T-helper 1 cell treated with Interleukin-12 subunit alpha and Interleukin-12 subunit beta and Interleukin-4 antibody, amounts not matched to agents 30 μg/mL and 1 μg/mL, for 36 hours (primary cell): ENCODE data around the gene GNL1.

ENCODE experiments used
- H3K27ac Mint-ChIP-seq: one replicate; pipeline ENCODE4 v1.8.0; 2021; ENCODE audit warnings: mild to moderate bottlenecking, mixed read lengths
- H3K27me3 Mint-ChIP-seq: one replicate; pipeline ENCODE4 v1.8.0; 2021; ENCODE audit warnings: low read depth, mixed read lengths
- H3K36me3 Mint-ChIP-seq: one replicate; pipeline ENCODE4 v1.8.0; 2021; ENCODE audit warnings: low read depth, mixed read lengths
- H3K4me1 Mint-ChIP-seq: one replicate; pipeline ENCODE4 v1.8.0; 2021; ENCODE audit warnings: low read depth, mixed read lengths
- H3K4me3 Mint-ChIP-seq: one replicate; pipeline ENCODE4 v1.8.0; 2021; ENCODE audit warnings: mild to moderate bottlenecking, moderate library complexity, mixed read lengths
- H3K9me3 Mint-ChIP-seq: one replicate; pipeline ENCODE4 v1.8.0; 2021; ENCODE audit warnings: mixed read lengths

The GNL1 gene

DNA sequence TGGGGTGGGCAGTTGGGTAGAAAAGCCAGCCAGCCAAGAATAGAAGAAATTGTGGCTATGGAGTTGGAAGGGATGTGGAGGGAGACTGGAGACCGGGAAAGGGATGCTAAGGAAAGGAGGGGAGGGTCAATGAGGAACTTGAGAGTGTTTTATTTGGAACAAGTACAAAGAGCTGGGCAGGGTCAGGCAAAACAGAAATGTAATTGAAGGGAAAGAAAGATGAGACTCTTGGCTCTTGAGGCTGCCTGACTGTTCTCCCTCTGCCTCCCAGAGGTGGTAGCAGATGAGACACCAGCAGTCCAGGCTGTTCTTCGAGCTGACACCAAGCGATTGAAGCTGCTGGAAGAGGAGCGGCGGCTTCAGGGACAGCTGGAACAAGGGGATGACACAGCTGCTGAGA, 27.6 kb upstream of the GNL1 start:
- Mint-ChIP-seq H3K9me3 (no peaks in the 10 kb centered on the region), H3K36me3 (peaks cover 67% of the 10 kb centered on the region), H3K4me1 (no peaks in the 10 kb centered on the region), H3K27me3 (no peaks in the 10 kb centered on the region), H3K27ac (no peak overlapping the region), H3K4me3 (no peak overlapping the region)

DNA sequence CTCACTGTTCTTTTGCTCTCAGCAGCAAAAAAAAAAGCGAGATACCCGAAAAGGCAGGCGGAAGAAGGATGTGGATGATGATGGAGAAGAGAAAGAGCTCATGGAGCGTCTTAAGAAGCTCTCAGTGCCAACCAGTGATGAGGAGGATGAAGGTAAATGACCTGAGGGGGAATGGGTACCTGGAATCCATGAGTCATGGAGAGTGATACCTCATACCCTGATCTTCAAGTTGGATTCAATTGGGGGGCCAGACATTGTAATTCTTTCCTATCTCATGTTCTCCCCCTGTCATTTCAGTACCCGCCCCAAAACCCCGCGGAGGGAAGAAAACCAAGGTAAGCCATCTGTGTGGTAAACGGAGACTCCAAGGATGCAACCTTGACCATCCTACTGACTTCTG, 21.8 kb upstream of the GNL1 start:
- peaks cover 54% of the 10 kb centered on the region for H3K36me3 Mint-ChIP-seq
- H3K27ac Mint-ChIP-seq = no peak overlapping the region
- no peak overlapping the region for H3K4me3 Mint-ChIP-seq
- H3K4me1 Mint-ChIP-seq = peaks cover 25% of the 10 kb centered on the region
- H3K27me3 Mint-ChIP-seq = no peaks in the 10 kb centered on the region
- no peaks in the 10 kb centered on the region for H3K9me3 Mint-ChIP-seq

- H3K27ac Mint-ChIP-seq = peak overlapping the region; percentile 10
- H3K4me3 Mint-ChIP-seq = peak overlapping the region; percentile 53
- H3K27me3 Mint-ChIP-seq = no peaks in the 10 kb centered on the region
- peaks cover 32% of the 10 kb centered on the region for H3K36me3 Mint-ChIP-seq
- no peaks in the 10 kb centered on the region for H3K9me3 Mint-ChIP-seq
- peaks cover 57% of the 10 kb centered on the region for H3K4me1 Mint-ChIP-seq
These were observed 16.8 kb upstream of the GNL1 start for GRCh38 chr6:30573113-30573512.

GRCh38 chr6:30572148-30572547, 15.9 kb upstream of the GNL1 start:
- Mint-ChIP-seq H3K9me3 (no peaks in the 10 kb centered on the region), H3K36me3 (peaks cover 22% of the 10 kb centered on the region), H3K4me1 (peaks cover 56% of the 10 kb centered on the region), H3K4me3 (peak overlapping the region; percentile 99), H3K27me3 (no peaks in the 10 kb centered on the region), H3K27ac (peak overlapping the region; percentile 99)

DNA sequence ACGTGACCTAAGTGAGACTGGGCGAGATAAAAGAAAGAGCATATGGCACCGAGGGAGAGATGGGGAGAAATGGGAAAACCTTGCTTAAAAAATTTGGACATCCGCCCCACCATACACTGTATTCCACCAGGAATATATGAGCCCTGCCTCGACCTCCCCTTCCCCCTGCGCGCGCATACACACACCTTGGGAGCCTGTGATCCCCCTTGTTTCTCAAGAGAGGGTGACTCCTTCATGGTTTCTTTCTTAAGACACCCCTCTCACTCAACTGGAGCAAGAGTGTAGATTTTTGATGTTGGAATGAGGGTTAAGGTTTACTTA, 15.4 kb upstream of the GNL1 start:
- peaks cover 18% of the 10 kb centered on the region for H3K36me3 Mint-ChIP-seq

GRCh38 chr6:30571075-30571761, 14.9 kb upstream of the GNL1 start, which contains the start of gene ABCF1:
Gene ABCF1 (plus strand): TSS chr6:30571442. CDS start chr6:30571488, 46 bp downstream.
- Mint-ChIP-seq H3K27ac (peak within 1 kb of the TSS; percentile 99), H3K9me3 (no peaks in the 10 kb centered on the region), H3K36me3 (peaks cover 15% of the 10 kb centered on the region), H3K4me3 (peak within 1 kb of the TSS; percentile 99), H3K27me3 (no peaks in the 10 kb centered on the region), H3K4me1 (peaks cover 48% of the 10 kb centered on the region)

More for the DNA sequence above, 15.4 kb upstream of the GNL1 start:
- peaks cover 52% of the 10 kb centered on the region for H3K4me1 Mint-ChIP-seq
- H3K9me3 Mint-ChIP-seq = no peaks in the 10 kb centered on the region
- H3K27me3 Mint-ChIP-seq = no peaks in the 10 kb centered on the region
- H3K4me3 Mint-ChIP-seq = peak overlapping the region; percentile 99
- peak overlapping the region; percentile 99 for H3K27ac Mint-ChIP-seq

- H3K36me3 Mint-ChIP-seq = peaks cover 15% of the 10 kb centered on the region
- H3K27me3 Mint-ChIP-seq = no peaks in the 10 kb centered on the region
- H3K27ac Mint-ChIP-seq = peak overlapping the region; percentile 99
- peak overlapping the region; percentile 99 for H3K4me3 Mint-ChIP-seq
- no peaks in the 10 kb centered on the region for H3K9me3 Mint-ChIP-seq
- H3K4me1 Mint-ChIP-seq = peaks cover 48% of the 10 kb centered on the region
These were observed 14.4 kb upstream of the GNL1 start for GRCh38 chr6:30570740-30571074.

DNA sequence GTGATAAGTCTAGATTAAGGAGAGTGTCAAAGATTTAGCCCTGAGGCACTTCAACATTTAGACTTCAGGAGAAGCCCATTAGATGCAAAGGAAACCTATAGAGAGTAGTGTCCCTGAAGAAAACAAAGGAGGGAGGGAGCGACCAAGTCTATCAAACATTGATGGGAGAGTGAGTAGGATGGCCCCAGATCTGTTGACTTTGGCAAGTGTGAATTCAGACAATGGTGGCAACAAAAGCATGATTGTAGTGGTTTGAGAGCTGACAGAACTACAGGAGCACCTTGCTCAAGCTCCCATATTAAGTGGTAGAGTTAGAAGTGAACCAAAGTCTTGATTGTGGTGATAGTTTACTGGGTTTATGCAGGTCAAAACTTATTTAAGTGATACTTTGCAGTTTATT, 14.0 kb upstream of the GNL1 start:
- H3K4me1 Mint-ChIP-seq = peaks cover 47% of the 10 kb centered on the region

DNA sequence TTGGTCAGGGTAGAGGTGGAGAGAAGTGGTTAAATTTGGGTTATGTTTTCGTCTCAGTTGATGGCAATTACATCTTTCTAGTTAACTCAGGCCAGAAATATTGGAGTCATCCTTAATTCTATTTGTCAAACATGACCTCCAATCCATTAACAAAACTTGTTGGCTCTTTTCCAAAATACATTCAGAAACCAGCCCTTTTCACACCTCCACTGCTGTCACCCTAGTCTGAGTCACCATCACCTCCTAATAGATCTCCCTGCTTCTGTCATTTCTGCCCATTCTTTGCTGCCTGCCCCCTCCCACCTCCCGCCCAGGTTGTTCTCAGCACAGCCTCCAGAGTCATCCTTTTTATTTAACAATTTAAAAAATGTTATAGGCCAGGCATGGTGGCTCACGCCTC, 12.0 kb upstream of the GNL1 start:
- H3K36me3 Mint-ChIP-seq = peaks cover 16% of the 10 kb centered on the region
- no peak overlapping the region for H3K4me3 Mint-ChIP-seq
- peaks cover 37% of the 10 kb centered on the region for H3K4me1 Mint-ChIP-seq
- peak overlapping the region; percentile 52 for H3K27ac Mint-ChIP-seq
- no peaks in the 10 kb centered on the region for H3K27me3 Mint-ChIP-seq
- no peaks in the 10 kb centered on the region for H3K9me3 Mint-ChIP-seq

More for the DNA sequence above, 14.0 kb upstream of the GNL1 start:
- H3K9me3 Mint-ChIP-seq = no peaks in the 10 kb centered on the region
- peak overlapping the region; percentile 99 for H3K4me3 Mint-ChIP-seq
- H3K36me3 Mint-ChIP-seq = peaks cover 14% of the 10 kb centered on the region
- H3K27ac Mint-ChIP-seq = peak overlapping the region; percentile 32
- no peaks in the 10 kb centered on the region for H3K27me3 Mint-ChIP-seq

- Mint-ChIP-seq H3K4me3 (no peak overlapping the region), H3K27ac (no peak overlapping the region), H3K9me3 (no peaks in the 10 kb centered on the region), H3K36me3 (peaks cover 19% of the 10 kb centered on the region), H3K4me1 (peaks cover 23% of the 10 kb centered on the region), H3K27me3 (no peaks in the 10 kb centered on the region)
These were observed 9.5 kb upstream of the GNL1 start for GRCh38 chr6:30565772-30566171.

DNA sequence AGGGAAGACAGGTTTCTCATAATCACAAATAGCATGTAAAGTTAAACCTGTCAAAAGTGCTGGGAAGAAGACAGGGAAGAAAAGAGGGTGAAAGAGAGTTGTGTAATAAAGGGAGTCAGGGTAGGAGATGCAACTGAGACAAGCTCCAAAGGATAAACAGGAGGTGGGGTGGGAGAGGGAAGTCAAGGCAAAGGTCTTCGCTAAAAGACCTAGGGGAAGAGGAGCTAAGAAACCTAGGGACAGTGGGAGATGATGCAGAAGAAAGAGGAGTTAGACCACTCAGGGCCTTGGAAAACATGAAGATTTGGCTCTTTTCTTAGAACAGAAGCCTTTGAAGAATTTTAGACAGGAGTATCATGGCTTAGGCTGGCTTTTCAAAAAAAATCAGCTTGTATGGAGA, 7.8 kb upstream of the GNL1 start:
- H3K27ac Mint-ChIP-seq = no peak overlapping the region
- H3K4me3 Mint-ChIP-seq = no peak overlapping the region
- peaks cover 23% of the 10 kb centered on the region for H3K36me3 Mint-ChIP-seq

GRCh38 chr6:30562470-30563425, 6.5 kb upstream of the GNL1 start:
- peak overlapping the region; percentile 45 for H3K27ac Mint-ChIP-seq
- H3K27me3 Mint-ChIP-seq = no peaks in the 10 kb centered on the region
- H3K36me3 Mint-ChIP-seq = peaks cover 23% of the 10 kb centered on the region
- peaks cover 19% of the 10 kb centered on the region for H3K4me1 Mint-ChIP-seq
- H3K4me3 Mint-ChIP-seq = no peak overlapping the region
- no peaks in the 10 kb centered on the region for H3K9me3 Mint-ChIP-seq

More for the DNA sequence above, 7.8 kb upstream of the GNL1 start:
- no peaks in the 10 kb centered on the region for H3K9me3 Mint-ChIP-seq
- no peaks in the 10 kb centered on the region for H3K27me3 Mint-ChIP-seq
- peaks cover 13% of the 10 kb centered on the region for H3K4me1 Mint-ChIP-seq

DNA sequence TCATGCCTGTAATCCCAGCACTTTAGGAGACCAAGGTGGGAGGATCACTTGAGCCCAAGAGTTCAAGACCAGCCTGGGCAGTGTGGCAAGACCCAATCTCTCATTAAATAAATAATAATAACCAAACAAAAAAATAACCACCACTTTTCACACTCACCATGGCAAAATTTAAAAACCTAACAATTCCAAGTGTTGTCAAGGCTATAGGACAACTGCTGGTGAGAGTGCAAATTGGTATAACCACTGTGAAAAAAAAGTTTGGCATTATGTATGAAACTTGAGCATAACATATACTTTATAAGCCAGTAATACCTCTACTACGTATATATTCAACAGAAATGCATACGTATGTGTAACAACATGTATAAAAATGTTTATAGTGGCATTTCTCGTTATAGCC, 4.6 kb upstream of the GNL1 start:
- Mint-ChIP-seq H3K4me1 (peaks cover 24% of the 10 kb centered on the region), H3K36me3 (peaks cover 27% of the 10 kb centered on the region), H3K9me3 (no peaks in the 10 kb centered on the region), H3K27ac (no peak overlapping the region), H3K4me3 (no peak overlapping the region), H3K27me3 (no peaks in the 10 kb centered on the region)

GRCh38 chr6:30557683-30557981, 1.3 kb upstream of the GNL1 start:
- no peaks in the 10 kb centered on the region for H3K9me3 Mint-ChIP-seq
- peak overlapping the region; percentile 99 for H3K4me3 Mint-ChIP-seq
- peaks cover 23% of the 10 kb centered on the region for H3K36me3 Mint-ChIP-seq
- H3K27me3 Mint-ChIP-seq = no peaks in the 10 kb centered on the region
- peak overlapping the region; percentile 100 for H3K27ac Mint-ChIP-seq
- H3K4me1 Mint-ChIP-seq = peaks cover 27% of the 10 kb centered on the region
